H9 (cell line): ENCODE results near the gene SCD. TPM values are rescaled to one million over a fixed set of nuclear protein-coding genes. Genes with fewer than 3 reads are reported as not detected.
A peak's percentile ranks its signal among the peaks of the same experiment; 100 is the strongest.

Experiments
- DNase-seq: peaks from one replicate; pipeline ENCODE4 v3.0.0-alpha.2; 2017
- H2AFZ ChIP-seq: one replicate; pipeline ENCODE4 v1.6.1; 2013; ENCODE audit warnings: mild to moderate bottlenecking, low read length, control low read depth, moderate library complexity
- H2AK5ac ChIP-seq: 2 replicates; pipeline ENCODE4 v1.6.1; 2013; ENCODE audit warnings: low read length, control low read depth, mixed read lengths; ENCODE audit not compliant: insufficient read length
- H2BK120ac ChIP-seq: one replicate; pipeline ENCODE4 v1.6.1; 2013; ENCODE audit warnings: low read depth, mild to moderate bottlenecking, low read length, control low read depth, inconsistent platforms; ENCODE audit not compliant: poor library complexity, severe bottlenecking
- H2BK12ac ChIP-seq: 2 replicates; pipeline ENCODE4 v1.6.1; 2013; ENCODE audit warnings: low read length, control low read depth, mixed read lengths, low read depth; ENCODE audit not compliant: insufficient read length
- H2BK15ac ChIP-seq: 2 replicates; pipeline ENCODE4 v1.6.1; 2013; ENCODE audit warnings: low read depth, low read length, control low read depth
- H2BK20ac ChIP-seq: one replicate; pipeline ENCODE4 v1.6.1; 2013; ENCODE audit warnings: low read depth, mild to moderate bottlenecking, low read length, control low read depth, inconsistent platforms; ENCODE audit not compliant: poor library complexity, severe bottlenecking
- H2BK5ac ChIP-seq: 2 replicates; pipeline ENCODE4 v1.6.1; 2013; ENCODE audit warnings: low read length, control low read depth, mixed read lengths; ENCODE audit not compliant: insufficient read length
- H3K14ac ChIP-seq: 2 replicates; pipeline ENCODE4 v1.6.1; 2013; ENCODE audit warnings: low read length, control low read depth; ENCODE audit not compliant: insufficient read depth
- H3K18ac ChIP-seq: 2 replicates; pipeline ENCODE4 v1.6.1; 2013; ENCODE audit warnings: low read depth, mild to moderate bottlenecking, mixed read lengths, low read length, control low read depth; ENCODE audit not compliant: insufficient read length
- H3K23ac ChIP-seq: 2 replicates; pipeline ENCODE4 v1.6.1; 2013; ENCODE audit warnings: low read length, control low read depth, mixed read lengths, low read depth; ENCODE audit not compliant: insufficient read length
- H3K23me2 ChIP-seq: 2 replicates; pipeline ENCODE4 v1.6.1; 2013; ENCODE audit warnings: low read depth, mild to moderate bottlenecking, mixed read lengths, low read length, control low read depth; ENCODE audit not compliant: insufficient read length, poor library complexity, severe bottlenecking
- H3K27ac ChIP-seq: 2 replicates; pipeline ENCODE4 v1.5.1; 2013; ENCODE audit warnings: low read length, control low read depth, mixed read lengths, low read depth; ENCODE audit not compliant: insufficient read length
- H3K27me3 ChIP-seq: 2 replicates; pipeline ENCODE4 v1.6.1; 2013; ENCODE audit warnings: low read length, control low read depth, inconsistent platforms; ENCODE audit not compliant: insufficient read depth
- H3K4ac ChIP-seq: 2 replicates; pipeline ENCODE4 v1.6.1; 2013; ENCODE audit warnings: low read depth, mild to moderate bottlenecking, control low read depth, inconsistent platforms, low read length, moderate library complexity
- H3K4me1 ChIP-seq: 2 replicates; pipeline ENCODE4 v1.6.1; 2013; ENCODE audit warnings: low read length, control low read depth, inconsistent platforms; ENCODE audit not compliant: insufficient read depth
- H3K4me2 ChIP-seq: 2 replicates; pipeline ENCODE4 v1.6.1; 2013; ENCODE audit warnings: low read length, control low read depth, mixed read lengths; ENCODE audit not compliant: insufficient read length, insufficient read depth
- H3K56ac ChIP-seq: 2 replicates; pipeline ENCODE4 v1.6.1; 2013; ENCODE audit warnings: low read depth, mild to moderate bottlenecking, mixed read lengths, low read length, control low read depth; ENCODE audit not compliant: insufficient read length
- H3K79me1 ChIP-seq: 2 replicates; pipeline ENCODE4 v1.6.1; 2013; ENCODE audit warnings: low read depth, mild to moderate bottlenecking, moderate library complexity, low read length, control low read depth, inconsistent platforms; ENCODE audit not compliant: insufficient read depth, poor library complexity, severe bottlenecking
- H3K79me2 ChIP-seq: 2 replicates; pipeline ENCODE4 v1.6.1; 2013; ENCODE audit warnings: low read length, control low read depth, inconsistent platforms; ENCODE audit not compliant: insufficient read depth
- H3K9ac ChIP-seq: 2 replicates; pipeline ENCODE4 v1.6.1; 2013; ENCODE audit warnings: low read length, control low read depth, mixed read lengths; ENCODE audit not compliant: insufficient read length; ENCODE audit errors: extremely low read depth
- H3K9me3 ChIP-seq: one replicate; pipeline ENCODE4 v1.6.1; 2013; ENCODE audit warnings: low read depth, low read length, inconsistent platforms; ENCODE audit not compliant: control insufficient read depth
- H3T11ph ChIP-seq: one replicate; pipeline ENCODE4 v1.6.1; 2013; ENCODE audit warnings: mild to moderate bottlenecking, low read length, control low read depth, inconsistent platforms
- H4K20me1 ChIP-seq: one replicate; pipeline ENCODE4 v1.6.1; 2013; ENCODE audit not compliant: control insufficient read depth, insufficient read length, insufficient read depth
- H4K5ac ChIP-seq: 2 replicates; pipeline ENCODE4 v1.6.1; 2013; ENCODE audit warnings: low read depth, mild to moderate bottlenecking, mixed read lengths, low read length, control low read depth; ENCODE audit not compliant: insufficient read length
- H4K8ac ChIP-seq: replicated peaks from 2 replicates; pipeline ENCODE4 v1.6.1; 2013; ENCODE audit warnings: low read length, control low read depth, mixed read lengths, low read depth; ENCODE audit not compliant: insufficient read length
- H4K91ac ChIP-seq: 2 replicates; pipeline ENCODE4 v1.6.1; 2013; ENCODE audit warnings: low read depth, mild to moderate bottlenecking, moderate library complexity, mixed read lengths, low read length, control low read depth; ENCODE audit not compliant: insufficient read length
- H3K27ac Mint-ChIP-seq, 3 experiments: 2 replicates in 2 of 3; 3 replicates in 1 of 3; pipeline ENCODE4 v1.8.0; 2020 to 2021; ENCODE audit warnings: mixed read lengths in 3 of 3, mild to moderate bottlenecking in 1 of 3, moderate library complexity in 1 of 3
- H3K27me3 Mint-ChIP-seq: 2 replicates; pipeline ENCODE4 v1.8.0; 2021; ENCODE audit warnings: low read depth, mild to moderate bottlenecking, moderate library complexity, mixed read lengths
- H3K36me3 Mint-ChIP-seq, 3 experiments: 2 replicates in 2 of 3; 3 replicates in 1 of 3; pipeline ENCODE4 v1.8.0; 2020 to 2021; ENCODE audit warnings: low read depth in 3 of 3, mixed read lengths in 3 of 3; ENCODE audit not compliant: insufficient read depth in 1 of 3
- H3K4me1 Mint-ChIP-seq, 2 experiments: 2 replicates each; pipeline ENCODE4 v1.8.0; 2020; ENCODE audit warnings: mixed read lengths in 2 of 2
- H3K4me3 Mint-ChIP-seq, 2 experiments: 2 replicates in 1 of 2; 3 replicates in 1 of 2; pipeline ENCODE4 v1.8.0; 2020 to 2021; ENCODE audit warnings: mild to moderate bottlenecking in 2 of 2, mixed read lengths in 2 of 2, moderate library complexity in 1 of 2
- H3K9me3 Mint-ChIP-seq, 2 experiments: 2 replicates in 1 of 2; 3 replicates in 1 of 2; pipeline ENCODE4 v1.8.0; 2020; ENCODE audit warnings: mild to moderate bottlenecking in 2 of 2, mixed read lengths in 2 of 2, moderate library complexity in 1 of 2
- WGBS: extraction: QIAGEN DNeasy Blood & Tissue Kit; methylation state at CpG from one replicate; pipeline ENCODE4 v1.1.7; 2013; ENCODE audit warnings: missing lambda C conversion rate, low lambda C conversion rate, mixed read lengths; ENCODE audit not compliant: insufficient read length; ENCODE audit errors: extremely low coverage; 5-methylcytosine and 5-hydroxymethylcytosine counted together
- total RNA-seq: library from RNA; stranded (reverse); gene quantifications from 2 replicates; pipeline ENCODE4 v1.2.1, GENCODE V29; 2021
- TF ChIP-seq, protein P1 (sequence below): fragments of 200-600 bp; sonication (generic); conservative IDR thresholded peaks from 3 replicates; pipeline ENCODE4 v1.8.0; 2021; ENCODE audit warnings: antibody characterized with exemption, mild to moderate bottlenecking

Gene SCD
- total RNA-seq, 1 experiment from 2014 or later = 354 TPM

DNA sequence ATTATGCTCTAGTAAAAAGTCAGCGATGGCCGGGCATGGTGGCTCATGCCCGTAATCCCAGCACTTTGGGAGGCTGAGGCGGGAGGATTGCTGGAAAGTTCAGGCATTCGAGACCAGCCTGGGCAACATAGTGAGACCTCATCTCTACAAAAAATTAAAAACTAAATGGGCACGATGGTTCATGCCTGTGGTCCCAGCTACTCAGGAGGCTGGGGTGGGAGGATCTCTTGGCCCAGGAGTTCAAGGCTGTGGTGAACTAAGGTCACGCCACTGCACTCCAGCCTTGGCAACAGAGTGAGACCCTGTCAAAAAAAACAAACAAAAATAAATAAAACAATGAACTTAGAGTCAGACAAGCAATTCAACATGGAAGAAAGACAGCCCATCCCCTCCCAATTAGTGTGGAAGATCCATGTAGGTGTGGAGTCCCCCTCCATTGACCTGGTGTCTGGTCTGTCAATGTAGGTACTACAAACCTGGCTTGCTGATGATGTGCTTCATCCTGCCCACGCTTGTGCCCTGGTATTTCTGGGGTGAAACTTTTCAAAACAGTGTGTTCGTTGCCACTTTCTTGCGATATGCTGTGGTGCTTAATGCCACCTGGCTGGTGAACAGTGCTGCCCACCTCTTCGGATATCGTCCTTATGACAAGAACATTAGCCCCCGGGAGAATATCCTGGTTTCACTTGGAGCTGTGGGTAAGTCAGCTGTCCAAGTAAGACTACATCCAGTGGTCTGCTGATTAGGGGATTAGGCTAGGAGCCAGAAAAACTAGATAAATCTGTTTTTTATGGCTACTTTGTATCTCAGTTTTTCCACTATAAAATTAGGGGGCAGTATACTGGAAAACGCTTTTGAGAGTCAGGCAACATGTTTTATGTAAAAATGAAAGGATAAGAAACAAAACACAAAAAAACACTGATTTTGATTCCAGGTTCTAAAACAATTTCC is 9.3 kb downstream of the SCD start:
- no peak overlapping the region for H2BK12ac ChIP-seq
- H2BK5ac ChIP-seq = no peak overlapping the region
- no peak overlapping the region for H2BK15ac ChIP-seq
- H3K4me1 ChIP-seq = peaks cover 6% of the 10 kb centered on the region; the same call in 1 of the 2 replicates
- TF ChIP-seq, protein P1, sequence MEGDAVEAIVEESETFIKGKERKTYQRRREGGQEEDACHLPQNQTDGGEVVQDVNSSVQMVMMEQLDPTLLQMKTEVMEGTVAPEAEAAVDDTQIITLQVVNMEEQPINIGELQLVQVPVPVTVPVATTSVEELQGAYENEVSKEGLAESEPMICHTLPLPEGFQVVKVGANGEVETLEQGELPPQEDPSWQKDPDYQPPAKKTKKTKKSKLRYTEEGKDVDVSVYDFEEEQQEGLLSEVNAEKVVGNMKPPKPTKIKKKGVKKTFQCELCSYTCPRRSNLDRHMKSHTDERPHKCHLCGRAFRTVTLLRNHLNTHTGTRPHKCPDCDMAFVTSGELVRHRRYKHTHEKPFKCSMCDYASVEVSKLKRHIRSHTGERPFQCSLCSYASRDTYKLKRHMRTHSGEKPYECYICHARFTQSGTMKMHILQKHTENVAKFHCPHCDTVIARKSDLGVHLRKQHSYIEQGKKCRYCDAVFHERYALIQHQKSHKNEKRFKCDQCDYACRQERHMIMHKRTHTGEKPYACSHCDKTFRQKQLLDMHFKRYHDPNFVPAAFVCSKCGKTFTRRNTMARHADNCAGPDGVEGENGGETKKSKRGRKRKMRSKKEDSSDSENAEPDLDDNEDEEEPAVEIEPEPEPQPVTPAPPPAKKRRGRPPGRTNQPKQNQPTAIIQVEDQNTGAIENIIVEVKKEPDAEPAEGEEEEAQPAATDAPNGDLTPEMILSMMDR = no peak
- H3K14ac ChIP-seq = no peak overlapping the region; the same call in 1 of the 2 replicates
- H3K23me2 ChIP-seq = no peaks in the 10 kb centered on the region
- no peak overlapping the region for H2BK20ac ChIP-seq
- H4K20me1 ChIP-seq = peaks cover 11% of the 10 kb centered on the region
- H3K56ac ChIP-seq = no peak overlapping the region
- no peaks in the 10 kb centered on the region for H3K27me3 Mint-ChIP-seq
- no peak overlapping the region for H3K4ac ChIP-seq
- no peak overlapping the region for H2AK5ac ChIP-seq
- H3K27ac Mint-ChIP-seq = peak overlapping the region in 1 of 3 experiments; percentile 73; a peak in 3 of 7 replicates
- no peak overlapping the region for H3K4me3 Mint-ChIP-seq
- H3K36me3 Mint-ChIP-seq = peaks cover 82 to 93% (median 93%) of the 10 kb centered on the region in 3 experiments
- no peaks in the 10 kb centered on the region for H3K27me3 ChIP-seq
- no peak for DNase-seq
- no peak overlapping the region for H3K23ac ChIP-seq
- H4K91ac ChIP-seq = no peak overlapping the region
- peaks cover 39 to 43% of the 10 kb centered on the region in 2 experiments for H3K4me1 Mint-ChIP-seq
- peaks cover 15% of the 10 kb centered on the region for H3K79me1 ChIP-seq
- no peak overlapping the region for H4K5ac ChIP-seq
- WGBS = no CpG with 5 or more reads among the region's 14 CpGs
- H3K9me3 Mint-ChIP-seq = no peaks in the 10 kb centered on the region
- peak overlapping the region; percentile 36 for H4K8ac ChIP-seq
- no peak overlapping the region for H3K9ac ChIP-seq
- no peak overlapping the region for H3K27ac ChIP-seq
- H2AFZ ChIP-seq = no peak overlapping the region
- no peak overlapping the region for H2BK120ac ChIP-seq
- H3K18ac ChIP-seq = no peak overlapping the region
- H3K79me2 ChIP-seq = peaks cover 10% of the 10 kb centered on the region; the same call in 1 of the 2 replicates
- H3K9me3 ChIP-seq = no peaks in the 10 kb centered on the region
- no peak overlapping the region for H3K4me2 ChIP-seq
- H3T11ph ChIP-seq = no peak overlapping the region
